HG03135 (cell line): Measurements from ENCODE around the gene PAK5.

Experiments used
- ATAC-seq: cut with Tn5 transposase; IDR thresholded peaks from one replicate; pipeline ENCODE4 v1.9.1; 2021; ENCODE audit warnings: mild to moderate bottlenecking, moderate library complexity; ENCODE audit not compliant: unreplicated experiment

Gene PAK5

DNA sequence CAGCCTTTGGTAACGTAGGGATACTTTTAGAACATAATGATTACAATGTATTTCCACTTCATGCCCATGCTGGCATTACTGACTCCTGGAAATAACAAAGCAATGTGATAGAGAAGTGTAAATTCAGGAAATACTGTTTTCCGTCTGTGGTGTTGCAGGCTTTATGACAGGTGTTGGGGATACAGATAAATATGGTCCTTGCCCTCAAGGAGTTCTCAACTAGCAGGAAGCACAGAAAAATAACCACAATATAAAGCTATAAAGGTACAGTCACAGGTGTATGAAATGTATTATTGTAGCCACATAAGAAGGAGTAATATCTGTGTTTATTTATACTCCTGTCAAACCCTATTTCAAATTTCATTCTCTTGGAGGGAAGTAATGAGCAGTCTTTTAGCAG is 337.4 kb downstream of the PAK5 start:
- no peak for ATAC-seq

DNA sequence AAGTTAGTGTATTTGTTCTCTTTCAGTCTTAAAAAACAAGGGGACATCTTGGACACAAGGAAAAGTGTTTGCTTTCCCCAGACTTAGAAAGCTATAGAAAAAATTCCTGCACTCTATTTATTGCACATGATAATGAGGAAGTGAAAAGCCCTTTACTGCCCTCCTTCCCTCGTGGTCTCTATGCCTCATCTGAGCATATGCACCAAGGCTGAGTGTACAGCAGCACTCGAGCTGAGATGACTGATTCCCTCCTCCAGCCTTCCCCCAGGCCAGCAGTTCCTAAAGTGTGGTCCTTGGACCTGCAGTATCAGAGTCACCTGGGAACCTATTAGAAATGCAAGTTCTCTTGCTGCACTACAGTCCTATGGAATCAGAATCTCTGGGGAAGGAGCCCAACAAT is 338.8 kb downstream of the PAK5 start:
- no peak for ATAC-seq

DNA sequence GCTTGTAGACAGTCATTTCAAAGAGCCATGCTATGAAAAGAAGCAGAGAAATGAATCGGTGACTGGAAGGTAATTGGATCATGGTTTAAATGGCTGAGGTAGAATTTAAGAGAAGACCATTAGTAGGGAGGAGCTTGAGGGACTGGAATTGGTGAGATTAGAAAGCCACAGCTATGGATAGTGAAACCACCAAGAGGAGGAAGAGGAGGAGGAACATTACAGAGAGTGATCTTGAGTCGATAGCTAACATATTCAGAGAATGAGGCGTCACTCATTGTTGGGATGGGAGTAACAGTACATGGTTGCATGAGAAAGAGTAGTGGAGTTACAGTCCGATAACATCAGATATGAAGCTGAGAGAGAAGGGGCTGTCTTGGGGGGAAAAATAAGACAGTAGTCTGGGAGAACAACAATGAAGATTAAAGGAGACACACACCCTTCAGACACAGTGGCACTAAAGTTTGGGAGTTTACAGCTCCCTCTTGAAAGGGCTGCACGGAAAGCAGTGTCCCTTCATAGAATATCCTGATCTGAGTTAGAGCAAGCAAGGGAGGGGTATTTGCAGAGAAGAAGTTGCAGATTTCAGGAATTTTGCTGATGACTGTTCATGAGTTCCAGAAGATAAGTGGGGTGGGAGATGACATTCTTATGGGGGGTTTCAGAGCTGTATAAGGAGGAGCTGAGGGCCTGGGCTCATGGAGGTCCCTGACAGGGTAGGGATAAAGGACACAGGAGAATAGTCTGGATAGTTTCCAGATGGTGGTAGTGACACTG is 339.6 kb downstream of the PAK5 start:
- no peak for ATAC-seq

DNA sequence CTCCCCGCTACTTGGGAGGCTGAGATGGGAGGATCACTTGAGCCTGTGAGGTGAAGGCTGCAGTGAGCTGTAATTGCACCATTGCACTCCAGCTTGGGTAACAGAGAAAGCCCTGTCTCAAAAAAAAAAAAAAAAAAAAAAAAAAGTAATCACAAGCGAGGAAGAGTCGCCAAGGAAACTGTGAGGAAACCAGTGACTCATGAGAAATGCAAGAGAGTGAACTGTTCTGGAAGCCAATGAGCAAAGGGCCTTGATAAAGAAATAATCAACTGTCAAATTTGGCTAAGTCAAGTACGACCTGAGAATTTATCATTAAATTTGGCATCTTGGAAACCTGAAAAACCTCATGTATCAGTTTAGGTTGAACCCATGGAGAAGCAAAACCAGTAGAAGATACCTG is 340.6 kb downstream of the PAK5 start:
- no peak for ATAC-seq

DNA sequence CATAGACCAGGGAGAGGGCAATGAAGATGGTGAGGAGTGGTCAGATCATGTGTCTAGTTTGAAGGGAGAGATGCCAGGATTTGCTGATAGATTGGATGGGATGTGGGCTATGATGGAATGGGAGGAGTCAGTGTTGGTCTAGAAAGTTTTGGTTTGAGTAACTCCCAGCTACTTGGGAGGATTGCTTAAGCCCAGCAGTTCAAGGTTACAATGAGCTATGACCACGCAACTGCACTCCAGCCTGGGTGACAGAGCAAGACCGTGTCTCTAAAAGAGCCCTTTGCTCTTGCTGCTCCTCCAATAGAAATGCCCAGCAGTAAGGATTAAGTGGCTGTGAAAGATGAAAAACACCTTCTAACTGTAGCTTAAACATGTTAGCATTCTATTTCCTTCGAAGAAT is 342.7 kb downstream of the PAK5 start:
- ATAC-seq, result no peak

DNA sequence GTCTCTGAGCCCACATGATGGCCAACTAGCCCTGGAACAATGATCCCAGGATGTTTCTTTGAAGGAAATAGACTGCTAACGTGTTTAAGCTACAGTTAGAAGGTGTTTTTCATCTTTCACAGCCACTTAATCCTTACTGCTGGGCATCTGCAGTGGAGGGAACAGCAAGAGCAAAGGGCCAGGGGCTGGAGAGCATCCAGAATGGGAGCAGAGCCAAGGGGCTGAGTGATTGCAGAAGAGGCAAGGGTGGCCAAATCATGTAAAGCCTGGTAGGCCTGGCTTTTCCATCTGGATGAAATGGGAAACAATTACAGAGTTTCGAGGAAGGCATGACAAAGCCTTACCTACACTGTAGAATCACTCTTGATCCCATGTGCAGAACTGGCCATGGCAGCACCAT is 343.2 kb downstream of the PAK5 start:
- ATAC-seq, result no peak

DNA sequence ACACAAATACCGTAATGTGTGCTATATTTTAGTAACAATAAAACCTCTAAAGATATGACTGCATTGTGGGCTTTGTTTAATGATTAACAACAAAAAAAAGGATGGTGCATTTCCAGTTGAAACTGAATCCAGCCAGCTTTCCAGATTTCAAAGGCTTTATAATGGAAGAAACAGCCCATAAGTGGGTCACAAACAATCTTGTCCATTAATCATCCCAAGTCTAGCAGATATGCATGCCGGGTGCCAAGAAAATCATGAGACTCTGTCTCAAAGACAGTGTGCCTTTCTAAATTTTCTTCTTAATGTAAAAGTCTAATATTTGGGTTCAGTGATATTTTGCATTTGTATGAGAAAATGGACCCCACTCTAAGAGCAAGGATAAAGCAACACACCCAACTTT is 345.1 kb downstream of the PAK5 start:
- ATAC-seq, result no peak

DNA sequence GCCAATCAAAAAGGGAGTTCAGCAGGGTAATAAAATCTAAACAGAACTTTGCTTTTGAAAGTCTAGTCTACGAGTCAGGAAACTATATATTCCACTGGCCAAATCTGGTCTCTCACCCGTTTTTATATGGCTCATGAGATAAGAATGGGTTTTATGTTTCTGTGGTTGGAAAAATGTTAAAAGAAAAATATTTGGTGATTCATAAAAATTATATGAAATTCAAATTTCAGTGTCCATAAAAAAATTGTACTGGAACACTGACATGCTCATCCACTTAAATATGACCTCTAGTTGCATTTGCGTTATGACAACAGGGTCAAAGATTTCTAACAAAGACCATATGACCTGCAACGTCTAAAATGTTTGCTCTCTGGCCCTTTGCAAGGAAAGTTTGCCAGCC is 346.8 kb downstream of the PAK5 start:
- no peak for ATAC-seq

DNA sequence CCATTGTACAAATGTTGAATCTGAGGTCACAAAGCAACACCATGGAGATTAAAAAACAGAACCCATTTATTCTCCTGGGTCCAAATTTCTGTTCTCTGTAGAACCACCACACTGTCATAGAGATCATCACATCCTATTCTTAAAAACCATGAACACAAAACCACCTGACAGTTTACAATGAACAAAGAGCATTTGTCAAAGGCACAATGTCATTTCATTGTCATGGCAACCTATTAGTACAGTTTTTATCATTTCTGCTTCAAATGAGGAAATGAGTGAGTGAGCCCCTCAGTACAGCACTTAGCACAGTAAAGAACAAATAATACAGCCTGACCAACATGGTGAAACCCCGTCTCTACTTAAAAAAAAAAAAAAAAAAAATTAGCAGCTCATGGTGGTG is 347.6 kb downstream of the PAK5 start:
- ATAC-seq, result no peak

DNA sequence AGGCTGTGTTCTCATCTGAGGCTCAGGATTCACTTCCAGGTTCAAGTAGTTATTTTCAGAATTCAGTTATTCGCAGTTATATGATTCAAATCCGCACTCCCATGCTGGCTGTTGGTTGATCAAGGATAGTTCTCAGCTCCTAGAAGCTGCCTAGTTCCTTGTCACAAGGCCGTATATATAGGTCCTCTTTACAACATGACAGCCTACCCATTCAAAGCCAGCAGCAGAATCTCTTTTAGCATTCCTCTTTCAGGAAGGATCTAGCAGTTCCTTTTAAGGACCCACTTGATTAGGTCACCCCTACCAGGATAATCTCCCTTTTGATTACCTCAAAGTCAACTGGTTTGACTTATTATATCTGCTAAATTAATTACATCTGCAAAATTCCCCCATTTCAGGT is 348.2 kb downstream of the PAK5 start:
- ATAC-seq, result no peak

DNA sequence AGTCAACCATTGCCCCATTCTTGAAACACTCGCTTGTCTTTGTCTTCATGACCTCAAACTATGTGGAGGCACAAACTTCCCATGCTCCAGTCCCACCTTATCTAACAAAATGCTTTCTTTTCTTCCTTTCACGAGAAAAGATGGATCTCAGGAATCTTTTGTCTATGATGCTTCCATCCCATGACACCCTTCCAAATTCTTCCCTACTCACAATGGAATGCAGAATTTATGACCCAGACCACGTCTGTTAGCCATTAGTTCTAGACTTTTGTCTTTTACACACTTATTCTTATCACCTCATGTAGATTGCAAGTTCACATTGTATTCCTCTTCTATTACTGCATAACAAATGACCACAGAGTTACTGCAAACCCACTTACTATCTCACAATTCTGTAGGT is 348.7 kb downstream of the PAK5 start:
- ATAC-seq, result no peak

DNA sequence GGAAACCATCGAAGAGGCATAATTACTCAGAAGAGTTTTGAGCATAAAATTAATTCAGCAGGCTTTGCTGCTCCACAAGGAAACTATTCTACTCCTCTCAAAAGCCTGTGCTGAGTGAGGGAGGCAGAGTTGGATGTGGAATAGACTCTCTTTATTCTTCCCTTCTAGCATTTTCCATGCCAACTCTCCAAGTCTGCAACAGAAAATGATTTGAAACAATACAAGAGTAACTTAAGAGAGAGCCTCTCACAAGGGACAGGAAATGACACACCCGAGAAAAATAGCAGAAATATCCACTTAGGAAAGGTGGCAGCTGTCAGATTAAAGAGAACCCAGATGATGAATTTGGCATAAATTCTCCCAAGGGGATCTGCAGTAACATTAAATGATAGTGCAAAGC is 350.8 kb downstream of the PAK5 start:
- ATAC-seq, result no peak
